HCT116 (cell line): ENCODE results near the gene ERVMER34-1. TPM values are rescaled to one million over a fixed set of nuclear protein-coding genes. Genes with fewer than 3 reads are reported as not detected.

Experiments
- ATAC-seq: fragments of 200-7000 bp; cut with Tn5 transposase; 2 replicates; pipeline ENCODE4 v1.9.1; 2020; ENCODE audit warnings: mild to moderate bottlenecking, moderate library complexity
- BruUV-seq: library from RNA; stranded (reverse); fragments of 400-500 nt; replicated peaks from 2 replicates; lab custom pipeline; 2021; lab: Mats Ljungman, UMichigan
- CTCF ChIA-PET: fragments of 300-600 bp; sonication (Branson Sonifier 250); formaldehyde crosslinking; loops from one replicate; lab custom pipeline; 2021; ENCODE audit warnings: antibody characterized with exemption; lab: Charles Lee
- POLR2A ChIA-PET: fragments of 300-600, 350-600 bp; sonication (Branson Sonifier 250); formaldehyde crosslinking; loops from one replicate; lab custom pipeline; 2021; ENCODE audit warnings: antibody characterized with exemption; lab: Charles Lee
- RAD21 ChIA-PET, 2 experiments: fragments of 300-600 bp; sonication (Branson Sonifier 250); formaldehyde crosslinking; loops; one replicate each; lab custom pipeline; 2023; ENCODE audit warnings: low total read pairs in 2 of 2; ENCODE audit not compliant: uncharacterized antibody in 2 of 2, unreplicated experiment in 2 of 2, low non-redundant PET in 1 of 2; lab: Charles Lee
- DNase-seq: peaks from one replicate; pipeline ENCODE4 v3.0.0-alpha.2; 2010; ENCODE audit warnings: low read depth, low spot score
- H2AFZ ChIP-seq: fragments of 200-600 bp; shearing (Covaris generic), sonication (generic); 2 replicates; pipeline ENCODE4 v1.6.1; 2017; ENCODE audit warnings: low read depth, mixed run types, mixed read lengths, antibody characterized with exemption, low read length; ENCODE audit not compliant: poor library complexity, severe bottlenecking
- H3K27ac ChIP-seq: 2 replicates; pipeline ENCODE4 v1.5.1; 2012; ENCODE audit warnings: low read depth, low read length
- H3K27me3 ChIP-seq: fragments of 200-600 bp; sonication (generic); 2 replicates; pipeline ENCODE4 v1.6.1; 2016; ENCODE audit warnings: mixed run types, low read length, mixed read lengths; ENCODE audit not compliant: insufficient read depth
- H3K36me3 ChIP-seq, 2 experiments: fragments of 200-500 bp in 1 of 2; fragments of 200-600 bp in 1 of 2; sonication (Bioruptor generic) in 1 of 2; sonication (generic) in 1 of 2; 2 replicates each; pipeline versions ENCODE4 v1.5.1 to v1.6.1; 2014 to 2016; ENCODE audit warnings: low read length in 2 of 2, inconsistent platforms in 1 of 2, mixed read lengths in 1 of 2, mixed run types in 1 of 2; ENCODE audit not compliant: insufficient read depth in 2 of 2, control insufficient read depth in 1 of 2
- H3K4me1 ChIP-seq, 2 experiments: fragments of 200-600 bp in 1 of 2; sonication (generic) in 1 of 2; 2 replicates each; pipeline versions ENCODE4 v1.5.1 to v1.6.1; 2012 to 2017; ENCODE audit warnings: low read length in 2 of 2, inconsistent platforms in 1 of 2, mild to moderate bottlenecking in 1 of 2, mixed read lengths in 1 of 2, mixed run types in 1 of 2, moderate library complexity in 1 of 2; ENCODE audit not compliant: insufficient read depth in 2 of 2, control insufficient read depth in 1 of 2
- H3K4me2 ChIP-seq: fragments of 200-600 bp; sonication (generic); 2 replicates; pipeline ENCODE4 v1.6.1; 2017; ENCODE audit warnings: mixed run types, low read length, mixed read lengths
- H3K4me3 ChIP-seq, 2 experiments: fragments of 200-600 bp in 1 of 2; sonication (generic) in 1 of 2; replicated peaks in 1 of 2; 2 replicates each; pipeline ENCODE4 v1.5.1; 2011 to 2016; ENCODE audit warnings: low read length in 2 of 2, control low read depth in 1 of 2, low read depth in 1 of 2, mild to moderate bottlenecking in 1 of 2, mixed read lengths in 1 of 2, mixed run types in 1 of 2
- H3K79me2 ChIP-seq: fragments of 200-600 bp; sonication (generic); 2 replicates; pipeline ENCODE4 v1.6.1; 2017; ENCODE audit warnings: mild to moderate bottlenecking, mixed run types, low read length, moderate library complexity, mixed read lengths; ENCODE audit not compliant: insufficient read depth
- H3K9ac ChIP-seq: fragments of 200-600 bp; sonication (generic); 2 replicates; pipeline ENCODE4 v1.6.1; 2016; ENCODE audit warnings: low read length, mixed read lengths
- H3K9me2 ChIP-seq: fragments of 200-600 bp; sonication (generic), shearing (Covaris generic); 2 replicates; pipeline ENCODE4 v1.6.1; 2017; ENCODE audit warnings: mixed run types, mild to moderate bottlenecking, moderate library complexity; ENCODE audit not compliant: insufficient read depth
- H3K9me3 ChIP-seq, 2 experiments: fragments of 200-500 bp in 1 of 2; fragments of 200-600 bp in 1 of 2; sonication (Bioruptor generic) in 1 of 2; sonication (generic) in 1 of 2; 2 replicates each; pipeline ENCODE4 v1.6.1; 2014 to 2017; ENCODE audit warnings: low read length in 2 of 2, mixed read lengths in 2 of 2, inconsistent platforms in 1 of 2, low read depth in 1 of 2, mild to moderate bottlenecking in 1 of 2, mixed run types in 1 of 2, moderate library complexity in 1 of 2; ENCODE audit not compliant: control insufficient read depth in 1 of 2, insufficient read depth in 1 of 2
- H4K20me1 ChIP-seq: fragments of 200-600 bp; sonication (generic), shearing (Covaris generic); 2 replicates; pipeline ENCODE4 v1.6.1; 2017; ENCODE audit warnings: mixed run types, mild to moderate bottlenecking, moderate library complexity; ENCODE audit not compliant: insufficient read depth
- CBX3 ChIP-seq: IDR thresholded peaks from 2 replicates; pipeline ENCODE4 v1.6.1; 2012; ENCODE audit warnings: low read depth
- CEBPB ChIP-seq: IDR thresholded peaks from 2 replicates; pipeline ENCODE4 v1.6.1; 2012; ENCODE audit warnings: low read depth
- EZH2 ChIP-seq: fragments of 200-600 bp; sonication (generic); IDR thresholded peaks from 2 replicates; pipeline ENCODE4 v1.6.1; 2017; ENCODE audit warnings: antibody characterized with exemption, mixed run types
- EZH2phosphoT487 ChIP-seq: fragments of 200-600 bp; IDR thresholded peaks from 2 replicates; pipeline ENCODE4 v1.6.1; 2018; ENCODE audit warnings: antibody characterized with exemption, borderline replicate concordance
- FOSL1 ChIP-seq: IDR thresholded peaks from 2 replicates; pipeline ENCODE4 v1.6.1; 2012; ENCODE audit warnings: low read depth
- POLR2A ChIP-seq: IDR thresholded peaks from 2 replicates; pipeline ENCODE4 v1.7.0; 2011; ENCODE audit warnings: borderline replicate concordance; ENCODE audit not compliant: insufficient read depth, insufficient read length; ENCODE audit errors: extremely low read depth
- POLR2AphosphoS5 ChIP-seq: IDR thresholded peaks from 2 replicates; pipeline ENCODE4 v1.6.1; 2011; ENCODE audit warnings: mild to moderate bottlenecking, low read depth, low read length, moderate library complexity
- RAD21 ChIP-seq: IDR thresholded peaks from 2 replicates; pipeline ENCODE4 v1.6.1; 2012; ENCODE audit warnings: low read depth, mild to moderate bottlenecking
- SP1 ChIP-seq: IDR thresholded peaks from 2 replicates; pipeline ENCODE4 v1.6.1; 2012; ENCODE audit warnings: low read depth
- YY1 ChIP-seq: IDR thresholded peaks from 2 replicates; pipeline ENCODE4 v1.6.1; 2011; ENCODE audit warnings: low read length, low read depth, moderate library complexity, mild to moderate bottlenecking; ENCODE audit not compliant: insufficient replicate concordance; ENCODE audit errors: extremely low read depth
- ZNF274 ChIP-seq: fragments of 200-500 bp; sonication (Bioruptor generic); IDR thresholded peaks from 2 replicates; pipeline ENCODE4 v1.6.1; 2014; ENCODE audit warnings: mild to moderate bottlenecking, low read depth, low read length, inconsistent platforms
- intact Hi-C: fragments of 100-400 bp; cut with micrococcal nuclease; formaldehyde crosslinking; loops from 2 replicates; pipeline ENCODE4 v1.10.0; 2022
- total RNA-seq: library from RNA; stranded (reverse); gene quantifications from one replicate; pipeline ENCODE4 v1.2.1, GENCODE V29; 2021; ENCODE audit not compliant: unreplicated experiment
- TF ChIP-seq, protein P1 (sequence below): IDR thresholded peaks from 2 replicates; pipeline ENCODE4 v1.6.1; 2012
- TF ChIP-seq, protein P2 (sequence below): IDR thresholded peaks from 2 replicates; pipeline ENCODE4 v1.6.1; 2012

ERVMER34-1 gene
- total RNA-seq, 1 experiment from 2014 or later: 17.5 TPM

DNA sequence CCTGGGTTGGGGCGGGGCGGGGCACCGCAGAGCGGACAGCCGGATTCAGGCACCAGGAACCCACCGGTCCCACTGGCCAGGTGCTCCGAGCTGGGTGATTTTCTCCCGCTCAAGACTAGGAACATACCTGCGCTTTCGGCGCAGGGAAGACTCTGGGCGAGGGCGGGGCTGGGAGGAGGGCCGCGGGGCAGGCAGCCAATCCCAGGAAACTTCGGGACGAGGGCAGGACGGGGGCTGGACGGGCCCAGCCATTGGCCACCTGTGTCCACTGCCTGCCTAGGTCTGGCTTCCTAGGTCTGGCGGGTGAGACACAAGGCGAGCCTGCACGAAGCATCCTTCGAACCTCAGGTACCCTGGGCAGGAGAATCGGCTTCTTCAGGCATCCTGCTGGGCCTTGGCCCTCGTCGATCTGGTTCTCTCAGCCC, 274 bp upstream of the ERVMER34-1 start:
- peak overlapping the region; percentile 90 for H3K4me2 ChIP-seq
- peak overlapping the region; percentile 83 for H3K9ac ChIP-seq
- peaks cover 0 to 18% of the 10 kb centered on the region in 2 experiments; a peak in 1 of 4 replicates for H3K36me3 ChIP-seq

DNA sequence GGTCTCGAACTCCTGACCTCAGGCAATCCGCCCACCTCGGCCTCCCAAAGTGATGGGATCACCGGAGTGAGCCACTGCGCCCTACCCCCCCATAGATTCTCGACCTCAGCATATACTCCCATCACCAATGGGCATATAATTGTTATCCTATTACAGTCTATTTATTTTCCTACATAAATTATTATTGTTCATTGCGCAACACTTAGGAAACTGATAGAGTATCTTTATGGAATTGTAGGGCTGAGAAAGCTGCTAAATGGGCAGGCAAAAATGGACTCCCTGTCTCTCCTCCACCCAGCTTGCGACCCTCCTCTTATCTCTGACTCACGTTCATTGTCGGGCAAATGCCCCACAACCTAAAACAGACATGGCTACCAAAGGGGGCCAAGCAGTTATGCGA, 1.0 kb downstream of the ERVMER34-1 start:
- Histone ChIP-seq H3K27me3 (no peaks in the 10 kb centered on the region), H3K79me2 (peaks cover 12% of the 10 kb centered on the region), H3K4me1 (peaks cover 9 to 24% of the 10 kb centered on the region in 2 experiments), H3K27ac (peak overlapping the region; percentile 86), H4K20me1 (no peaks in the 10 kb centered on the region), H3K4me2 (peak overlapping the region; percentile 90), H3K9me3 (no peaks in the 10 kb centered on the region), H2AFZ (no peak overlapping the region), H3K9ac (peak overlapping the region; percentile 83), H3K36me3 (peaks cover 4 to 27% of the 10 kb centered on the region in 2 experiments; a peak in 2 of 4 replicates), H3K4me3 (peak overlapping the region; percentile 65 to 81), H3K9me2 (no peaks in the 10 kb centered on the region)
- intact Hi-C loops: no loop called here
- ChIA-PET RAD21 (no interaction called here), POLR2A (no interaction called here), CTCF (interaction anchor here (1.2 kb wide), 1 partner anchor 374 kb away, joined by 3 read pairs; no protein-coding TSS in a partner anchor)
- ATAC-seq: no peak
- DNase-seq: no peak
- BruUV-seq: no TSS peak
- TF ChIP-seq CEBPB (peak; percentile 74), ZNF274 (no peak), EZH2phosphoT487 (no peak), YY1 (no peak), RAD21 (no peak), FOSL1 (no peak), EZH2 (no peak), SP1 (no peak)
- TF ChIP-seq, protein P1, sequence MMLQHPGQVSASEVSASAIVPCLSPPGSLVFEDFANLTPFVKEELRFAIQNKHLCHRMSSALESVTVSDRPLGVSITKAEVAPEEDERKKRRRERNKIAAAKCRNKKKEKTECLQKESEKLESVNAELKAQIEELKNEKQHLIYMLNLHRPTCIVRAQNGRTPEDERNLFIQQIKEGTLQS: no peak

More for the DNA sequence above, 274 bp upstream of the ERVMER34-1 start:
- Histone ChIP-seq H3K4me3 (peak overlapping the region; percentile 65 to 81), H3K4me1 (peaks cover 9 to 24% of the 10 kb centered on the region in 2 experiments), H3K27me3 (no peaks in the 10 kb centered on the region), H3K9me3 (no peaks in the 10 kb centered on the region), H3K27ac (peak overlapping the region; percentile 86), H3K79me2 (peaks cover 12% of the 10 kb centered on the region), H3K9me2 (no peaks in the 10 kb centered on the region), H4K20me1 (no peaks in the 10 kb centered on the region), H2AFZ (peak overlapping the region; percentile 94)
- no TSS peak for BruUV-seq
- intact Hi-C loops: no loop called here
- ChIA-PET CTCF (interaction anchor here (1.2 kb wide), 1 partner anchor 375 kb away, joined by 3 read pairs; no protein-coding TSS in a partner anchor), RAD21 (interaction anchor here in 1 of 2 experiments (0.6 kb wide), 1 partner anchor 229 kb away, joined by 3 read pairs; no protein-coding TSS in a partner anchor), POLR2A (interaction anchor here (1.8 kb wide), 1 partner anchor 39 kb away, joined by 8 read pairs; no protein-coding TSS in a partner anchor)
- TF ChIP-seq POLR2AphosphoS5 (peak; percentile 92), POLR2A (peak; percentile 56), CBX3 (peak; percentile 71; the same call in 1 of the 2 replicates)
- TF ChIP-seq, protein P2, sequence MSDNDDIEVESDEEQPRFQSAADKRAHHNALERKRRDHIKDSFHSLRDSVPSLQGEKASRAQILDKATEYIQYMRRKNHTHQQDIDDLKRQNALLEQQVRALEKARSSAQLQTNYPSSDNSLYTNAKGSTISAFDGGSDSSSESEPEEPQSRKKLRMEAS: peak; percentile 94
- TF ChIP-seq, protein P1: no peak
- DNase-seq (peak; percentile 73), ATAC-seq (peak; percentile 96)
